B cell (primary cell): ENCODE measurements around the gene TLR5.

ENCODE experiments used
- CTCF ChIP-seq: fragments of 200-600 bp; IDR thresholded peaks from one replicate; pipeline ENCODE4 v1.8.0; 2022; ENCODE audit warnings: antibody characterized with exemption, mild to moderate bottlenecking
- EZH2 ChIP-seq: IDR thresholded peaks from 2 replicates; pipeline ENCODE4 v1.6.1; 2012; ENCODE audit warnings: borderline replicate concordance, low read depth, mild to moderate bottlenecking, moderate library complexity, low read length; ENCODE audit not compliant: insufficient read depth, poor library complexity, severe bottlenecking

GRCh38 chr1:223180731-223181321 lies 37.8 kb upstream of the TLR5 start:
- TF ChIP-seq CTCF (no peak), EZH2 (no peak)
